HuH-7 (cell line): ENCODE measurements around the gene TGM6.

Experiments used
- DNase-seq: peaks from one replicate; pipeline ENCODE4 v3.0.0; 2011; ENCODE audit warnings: low spot score

TGM6 gene

DNA sequence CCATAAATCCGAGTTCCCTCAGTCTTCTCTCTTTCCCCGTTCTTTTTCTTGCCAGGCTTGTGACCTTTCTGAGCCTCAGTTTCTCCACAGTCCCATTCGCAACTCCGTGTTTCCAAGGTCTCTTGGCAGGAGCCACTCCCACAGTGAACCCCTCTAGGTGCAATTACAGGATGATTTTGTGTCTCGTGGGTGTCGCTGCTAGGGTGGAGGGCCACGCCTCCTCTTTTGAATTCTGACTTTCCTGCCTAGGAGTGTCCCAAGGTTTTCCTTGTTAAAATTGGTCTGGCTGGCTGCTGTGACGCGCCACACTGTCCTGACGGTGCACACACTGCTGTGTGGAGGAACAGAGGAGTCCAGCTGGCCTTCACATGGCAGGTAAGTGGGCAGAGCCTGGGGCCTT is at the start of gene TGM6:
TSS of gene TGM6 (plus strand) at position 301 of the 400 bp plus-strand sequence. CDS start at position 369, 68 bp downstream.
- no peak for DNase-seq

GRCh38 chr20:2331106-2331505 is 49.6 kb upstream of the TGM6 start:
- no peak for DNase-seq

DNA sequence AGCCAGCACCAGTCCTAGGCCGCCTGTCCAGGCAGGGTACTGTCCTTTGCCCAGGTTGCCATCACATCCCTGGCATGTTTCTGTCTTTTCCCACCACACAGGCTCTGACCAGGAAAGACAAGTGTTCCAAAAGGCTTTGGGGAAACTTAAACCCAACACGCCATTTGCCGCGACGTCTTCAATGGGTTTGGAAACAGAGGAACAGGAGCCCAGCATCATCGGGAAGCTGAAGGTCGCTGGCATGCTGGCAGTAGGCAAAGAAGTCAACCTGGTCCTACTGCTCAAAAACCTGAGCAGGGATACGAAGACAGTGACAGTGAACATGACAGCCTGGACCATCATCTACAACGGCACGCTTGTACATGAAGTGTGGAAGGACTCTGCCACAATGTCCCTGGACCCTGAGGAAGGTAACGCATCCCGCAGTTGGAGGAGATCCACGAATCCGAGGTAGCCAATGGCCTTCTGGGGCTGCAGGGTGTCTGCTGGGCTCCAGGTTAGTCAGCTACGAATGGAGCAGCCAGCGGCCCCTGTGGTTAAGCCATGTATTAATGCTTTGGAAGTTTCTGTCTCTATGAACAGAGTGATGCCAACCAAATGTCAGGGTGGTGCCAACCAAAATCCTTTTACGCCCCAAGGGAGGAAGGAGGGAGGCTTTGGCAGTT is 48.7 kb upstream of the TGM6 start:
- no peak for DNase-seq

DNA sequence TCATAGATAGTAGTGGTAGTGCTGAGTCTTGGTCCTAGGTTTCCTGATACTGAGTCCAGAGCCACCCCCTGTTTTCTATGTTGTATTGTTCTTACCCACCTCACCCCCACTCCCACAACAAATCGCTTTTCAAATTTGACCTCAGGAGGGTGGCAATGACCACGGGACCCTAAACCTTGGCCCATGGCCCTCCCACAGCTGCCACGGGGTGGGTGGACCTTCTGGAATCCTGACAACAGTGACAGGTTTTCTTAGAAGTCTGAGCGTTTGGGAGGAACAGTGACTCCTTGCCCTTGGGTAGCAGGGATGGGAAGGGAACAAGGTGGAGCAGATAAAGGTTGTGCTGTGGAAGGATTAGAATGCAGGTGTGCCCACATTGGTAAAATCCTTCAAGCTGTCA is 48.0 kb upstream of the TGM6 start:
- DNase-seq = no peak

GRCh38 chr20:2333821-2334220 is 46.9 kb upstream of the TGM6 start:
- no peak for DNase-seq

- no peak for DNase-seq
Measured at GRCh38 chr20:2335096-2335870, 45.4 kb upstream of the TGM6 start.

DNA sequence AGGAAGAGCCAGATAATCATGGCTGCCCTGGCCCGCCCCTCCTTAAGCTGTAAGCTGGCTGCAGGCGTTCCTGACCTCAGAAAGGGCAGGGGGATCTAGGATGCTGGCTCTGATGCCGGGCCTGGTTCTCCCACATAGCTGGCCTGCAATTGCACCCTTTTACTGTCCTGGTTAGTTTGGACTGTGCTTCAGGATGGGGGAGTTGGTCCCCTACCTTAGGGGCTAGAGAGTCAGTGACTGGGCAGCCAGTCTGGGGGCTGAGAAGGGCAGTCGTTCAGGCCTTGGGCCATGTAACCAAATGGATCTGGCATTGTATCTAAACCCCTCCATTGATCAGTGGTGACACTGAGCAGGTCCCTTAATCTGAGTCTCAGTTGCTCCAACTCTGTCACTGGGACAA is 44.2 kb upstream of the TGM6 start:
- DNase-seq = no peak

DNA sequence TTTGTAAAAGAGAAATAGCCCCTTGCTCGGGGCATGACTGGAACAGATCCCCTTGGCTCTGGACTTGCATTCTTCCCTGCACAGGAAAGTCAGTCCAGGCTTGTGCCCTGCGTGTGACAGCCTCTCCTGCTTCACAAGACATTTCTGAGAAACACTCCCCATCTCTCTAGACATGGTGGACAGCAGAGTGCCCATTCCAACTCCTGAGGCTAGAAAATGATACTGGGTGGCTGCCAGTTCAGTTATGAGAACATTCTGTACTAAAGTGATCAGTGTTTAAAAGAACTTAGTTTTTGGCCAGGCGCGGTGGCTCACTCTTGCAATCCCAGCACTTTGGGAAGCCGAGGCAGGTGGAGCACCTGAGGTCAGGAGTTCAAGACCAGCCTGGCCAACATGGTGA is 43.6 kb upstream of the TGM6 start:
- DNase-seq = no peak

GRCh38 chr20:2338411-2339066 is 42.2 kb upstream of the TGM6 start:
- no peak for DNase-seq

GRCh38 chr20:2340136-2340535 is 40.6 kb upstream of the TGM6 start:
- no peak for DNase-seq

- no peak for DNase-seq
Measured at GRCh38 chr20:2340823-2341222, 39.9 kb upstream of the TGM6 start.

DNA sequence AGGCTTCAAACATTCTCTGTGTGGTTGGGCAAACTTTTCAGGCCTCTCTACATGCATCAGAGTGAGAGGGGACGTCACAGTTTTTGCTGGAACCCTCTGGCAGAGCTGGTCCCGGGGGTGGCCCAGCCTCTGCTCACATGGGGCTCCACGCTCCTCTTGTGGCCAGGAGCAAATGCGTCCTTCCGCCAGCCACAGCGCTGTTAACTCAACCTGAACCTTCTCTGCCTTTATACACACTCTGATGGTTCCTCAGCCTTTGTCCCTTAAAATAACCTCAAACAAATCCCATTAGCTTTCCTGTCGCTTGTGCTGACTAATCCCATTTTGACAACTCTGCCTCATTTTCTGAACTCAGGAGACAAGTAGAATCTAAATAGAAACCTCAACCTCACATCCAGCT is 39.4 kb upstream of the TGM6 start:
- no peak for DNase-seq

GRCh38 chr20:2342243-2342642 is 38.5 kb upstream of the TGM6 start:
- DNase-seq = no peak

DNA sequence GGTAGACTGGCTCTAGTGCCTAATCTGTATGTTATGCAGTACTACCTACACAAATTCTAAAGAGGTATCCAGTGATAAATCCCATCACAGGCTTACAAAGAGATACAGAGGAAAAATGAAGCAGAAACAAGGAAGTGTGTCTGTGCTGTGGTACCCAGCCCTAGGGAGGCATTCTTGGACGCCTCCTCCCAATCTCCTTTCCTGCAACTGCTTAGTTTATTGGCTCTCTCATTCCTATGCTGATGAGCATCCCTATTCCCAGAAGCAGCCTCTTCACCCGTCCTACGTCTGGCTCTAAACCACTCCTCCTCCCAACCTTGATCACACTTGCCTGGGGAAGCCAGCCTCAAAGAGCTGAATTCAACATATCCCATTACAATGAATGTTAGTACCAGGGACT is 34.5 kb upstream of the TGM6 start:
- no peak for DNase-seq

GRCh38 chr20:2348336-2348735 is 32.4 kb upstream of the TGM6 start:
- DNase-seq = no peak

- DNase-seq = no peak
Measured at GRCh38 chr20:2349801-2350200, 30.9 kb upstream of the TGM6 start.

DNA sequence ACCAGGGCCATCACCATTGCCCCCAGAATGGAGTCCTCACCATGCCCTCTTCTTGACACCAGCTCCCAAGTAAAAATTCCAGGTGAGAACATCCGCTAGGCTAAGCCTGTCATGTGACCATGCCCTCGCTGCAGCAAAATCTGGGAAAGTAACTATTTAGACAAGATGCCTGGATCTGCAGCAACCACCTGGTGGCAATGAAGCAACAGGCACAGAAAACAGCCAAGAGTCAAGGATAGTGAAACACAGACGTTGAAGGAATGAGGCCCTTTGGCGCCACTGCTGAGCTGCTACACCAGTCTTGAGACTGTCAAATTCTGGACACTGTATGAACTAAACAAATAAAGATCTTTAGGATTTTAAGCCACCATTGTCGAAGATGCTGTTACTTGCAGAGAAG is 30.1 kb upstream of the TGM6 start:
- DNase-seq = no peak

DNA sequence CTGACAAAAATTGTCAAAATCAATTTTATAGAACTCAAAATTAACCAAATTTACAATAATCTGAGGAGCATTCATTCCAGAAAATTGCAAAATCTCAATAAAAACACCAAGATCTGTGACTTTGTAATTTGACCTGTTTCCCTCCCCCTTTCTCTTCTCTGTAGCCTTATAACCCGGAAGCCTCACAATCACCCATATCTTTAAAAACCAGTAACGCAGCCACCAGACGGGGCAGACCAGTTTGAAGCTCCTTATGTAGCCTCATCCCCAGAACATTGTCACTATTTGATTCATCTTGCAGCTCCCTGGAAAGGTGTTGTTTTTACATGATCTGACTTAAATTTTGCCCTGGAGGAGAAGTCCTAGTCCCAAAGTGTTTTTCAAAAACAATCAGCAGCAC is 27.5 kb upstream of the TGM6 start:
- DNase-seq = no peak

DNA sequence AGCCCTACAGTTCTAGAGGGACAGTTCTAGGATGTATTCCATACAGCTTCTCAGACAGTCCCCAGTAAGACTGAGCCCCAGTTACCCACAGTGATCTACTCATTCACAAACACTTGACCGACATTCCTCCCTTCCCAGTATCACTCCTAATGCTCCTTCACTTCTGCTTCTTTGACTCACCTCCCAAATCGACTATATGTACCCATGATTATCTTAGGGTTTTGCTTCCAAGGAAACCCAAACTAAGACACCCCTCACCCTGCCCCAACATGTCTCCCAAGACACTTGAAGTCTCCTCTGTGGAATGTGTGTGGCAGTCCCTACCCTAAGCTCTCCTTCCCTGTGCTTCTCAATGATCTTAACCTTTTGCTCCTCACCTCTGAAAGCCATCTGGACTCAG is 23.6 kb upstream of the TGM6 start:
- no peak for DNase-seq

GRCh38 chr20:2358006-2358405 is 22.7 kb upstream of the TGM6 start:
- DNase-seq = no peak

GRCh38 chr20:2361035-2361593 is 19.6 kb upstream of the TGM6 start:
- DNase-seq = no peak

- no peak for DNase-seq
Measured at GRCh38 chr20:2363187-2363586, 17.5 kb upstream of the TGM6 start.

- no peak for DNase-seq
Measured at GRCh38 chr20:2363587-2363986, 17.1 kb upstream of the TGM6 start.
